Heart left ventricle (tissue), 16 donors: ENCODE results near the gene CLEC4A. TPM values are rescaled to one million over a fixed set of nuclear protein-coding genes. Genes with fewer than 3 reads are reported as not detected.
"Not testable (repeated sequence)": the region's sequence is repeated elsewhere in the genome, so short reads cannot be mapped to it uniquely, and the experiment has no call there.

ENCODE experiments used
- ATAC-seq, 4 donors: fragments of 200-7000 bp; cut with Tn5 transposase; one replicate each; pipeline ENCODE4 v1.9.1; 2020 to 2022; ENCODE audit warnings: moderate library complexity in 4 of 4, mild to moderate bottlenecking in 3 of 4, moderate number of reproducible peaks in 1 of 4
- DNase-seq, 5 donors: peaks; one replicate each; pipeline ENCODE4 v3.0.0-alpha.2; 2020
- H3K27ac ChIP-seq, 12 donors: fragments of 200-600 bp; sonication (generic) in 4 of 12; one replicate each; pipeline versions ENCODE4 v1.5.0 to v1.8.0; 2016 to 2022; ENCODE audit warnings: mild to moderate bottlenecking in 2 of 12
- H3K27me3 ChIP-seq, 9 donors: fragments of 200-600 bp; sonication (generic) in 2 of 9; one replicate each; pipeline versions ENCODE4 v1.5.1 to v1.8.0; 2016 to 2022; ENCODE audit warnings: mild to moderate bottlenecking in 3 of 9
- H3K36me3 ChIP-seq, 9 donors: fragments of 200-600 bp; sonication (generic) in 2 of 9; one replicate each; pipeline versions ENCODE4 v1.5.0 to v1.8.0; 2018 to 2022; ENCODE audit warnings: mild to moderate bottlenecking in 2 of 9
- H3K4me1 ChIP-seq, 12 donors: fragments of 200-600 bp; sonication (generic) in 4 of 12; one replicate each; pipeline versions ENCODE4 v1.5.0 to v1.8.0; 2016 to 2022; ENCODE audit warnings: mild to moderate bottlenecking in 3 of 12
- H3K4me3 ChIP-seq, 12 donors: fragments of 200-600 bp; sonication (generic) in 4 of 12; one replicate each; pipeline versions ENCODE4 v1.5.0 to v1.8.0; 2017 to 2022; ENCODE audit warnings: mild to moderate bottlenecking in 9 of 12, moderate library complexity in 4 of 12
- H3K9me3 ChIP-seq, 12 donors: fragments of 200-600 bp; sonication (generic) in 4 of 12; one replicate each; pipeline versions ENCODE4 v1.5.0 to v1.8.0; 2016 to 2022; ENCODE audit warnings: mild to moderate bottlenecking in 1 of 12
- POLR2A ChIP-seq, 2 donors: fragments of 450-650 bp; IDR thresholded peaks; one replicate each; pipeline ENCODE4 v1.6.1; 2017; ENCODE audit warnings: antibody characterized with exemption in 2 of 2, mild to moderate bottlenecking in 2 of 2, moderate library complexity in 2 of 2
- WGBS, 4 donors: extraction: QIAGEN DNeasy Blood & Tissue Kit in 2 of 4; methylation state at CpG; one replicate each; pipeline versions ENCODE4 v1.1.5 to v1.1.7; 2013 to 2018; 5-methylcytosine and 5-hydroxymethylcytosine counted together
- intact Hi-C, 10 donors: fragments of 100-400 bp; cut with DNase I; formaldehyde crosslinking; loops; one replicate each; pipeline versions ENCODE4 v1.11.1 to v1.14.2; 2022
- polyA plus RNA-seq, 2 donors: library from polyadenylated mRNA; stranded (reverse); fragments of 200-250 nt; gene quantifications; one replicate each; pipeline ENCODE4 v1.2.3, GENCODE V29; 2013
- total RNA-seq, 9 donors: library from RNA; depleted of rRNA in 2 of 9; stranded (reverse); fragments of >200 nt in 2 of 9; fragmentation: NEBNext Ultra II Directional in 3 of 9; extraction: Animal tissue kit (Norgen Biotek cat#: 25700) in 3 of 9; gene quantifications; one replicate each; pipeline versions ENCODE4 v1.1.0 to v1.2.4, GENCODE V29; 2016 to 2023
- TF ChIP-seq, protein P1 (sequence below), 12 donors: fragments of 200-600 bp; sonication (generic) in 4 of 12; IDR thresholded peaks; one replicate each; pipeline versions ENCODE4 v1.5.0 to v1.8.0; 2018 to 2022; ENCODE audit warnings: antibody characterized with exemption in 12 of 12, mild to moderate bottlenecking in 5 of 12
- donor health status: ischemic (EF 13 %, LVEDD 7.1; RV severe dilation, severe dysfunction).
- donor health status: healthy with polysubstance abuse.
- donor health status: DM: no; HTN: yes; CAD: no.
- donor health status: DM: no; HTN: no; CAD: no.
- donor health status: ischemic (EF 25% LVEDD 6.9; RV normal size, moderate dysfunction).
- donor health status: ischemic (EF 25% LVEDD 5.7; RV mildly dilated, moderate dysfunction).
- donor health status: healthy.
- donor health status: DM: yes; HTN: yes; CAD: no.
- donor health status: ischemic (EF 35%, LVEDD 5.7; RV mildly dilated, moderate dysfunction).
- donor health status: nonischemic (EF 11% LVEDD 7.7; RV severe dilation, severe dysfunction).
- donor health status: DM: yes; HTN: yes; CAD: no.
- donor health status: PGD.
- donor health status: ischemic (EF 29% LVEDD 5.4; RV normal size, mild dysfunction).
- donor health status: nonischemic (EF 23%, LVEDD 6.1; RV moderate dilation, normal function).

The CLEC4A gene
- total and polyA plus RNA-seq, 11 donors: 0.37 to 7.5 (median 0.58) TPM; not detected in 4

DNA sequence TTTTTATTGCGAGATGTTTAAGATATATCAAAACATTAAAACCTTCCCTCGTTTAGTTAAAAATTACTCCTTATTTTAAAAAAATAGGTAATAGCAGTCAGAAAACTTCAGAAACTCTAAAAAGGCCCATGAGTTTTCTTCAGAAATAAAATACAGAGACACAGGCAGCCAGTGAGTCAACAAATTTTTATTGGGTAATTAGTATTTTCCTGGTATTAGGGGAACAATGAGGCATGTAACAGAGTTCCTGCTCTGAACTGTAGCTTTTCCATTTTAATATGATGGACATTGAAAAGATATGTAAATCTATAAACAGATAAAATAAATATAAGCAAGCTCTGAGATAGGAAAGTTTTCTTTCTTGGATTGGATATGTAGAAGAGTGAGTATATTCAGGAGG is 33.0 kb downstream of the CLEC4A start:
- peaks cover 0 to 6% (median 0%) of the 10 kb centered on the region in 9 donors for H3K27me3 ChIP-seq
- no peak overlapping the region for H3K4me3 ChIP-seq
- H3K4me1 ChIP-seq: peaks cover 0 to 7% (median 0%) of the 10 kb centered on the region in 12 donors
- peak overlapping the region in 1 of 12 donors; percentile 84 for H3K27ac ChIP-seq
- intact Hi-C loops: no loop called here
- DNase-seq: no peak
- H3K9me3 ChIP-seq: no peaks in the 10 kb centered on the region
- TF ChIP-seq POLR2A (IDR thresholded peaks at IDR 0.05): no peak
- ATAC-seq: no peak
- 90 to 94% (median 92%) methylated on average over 2 of the region's 2 CpGs for WGBS, 4 donors
- H3K36me3 ChIP-seq: no peaks in the 10 kb centered on the region

DNA sequence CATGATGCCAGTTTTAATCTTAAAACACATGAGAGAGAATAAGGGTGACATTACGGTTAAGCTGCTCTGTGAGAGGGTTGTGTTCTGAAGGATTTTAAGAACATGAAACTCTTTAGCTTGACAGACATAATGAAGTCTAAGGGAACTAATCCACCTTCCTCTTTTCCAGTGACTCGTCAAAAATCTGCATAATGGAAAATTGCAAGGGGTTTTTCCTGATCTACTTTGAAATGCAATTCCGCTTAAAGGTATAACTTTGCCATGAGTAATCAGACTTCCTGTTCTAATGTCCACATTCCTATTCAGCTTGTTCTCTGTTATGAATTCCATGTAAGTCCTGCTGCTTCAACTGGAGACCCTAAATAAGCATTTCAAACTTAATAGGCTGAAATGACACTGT is 33.4 kb downstream of the CLEC4A start, which contains the start of gene ZNF705A:
Gene ZNF705A (plus strand): TSS at position 171 of the 400 bp plus-strand sequence. CDS start 15,611 bp downstream, outside the sequence.
- Histone ChIP-seq H3K27ac (peak within 1 kb of the TSS in 1 of 12 donors; percentile 84), H3K9me3 (no peaks in the 10 kb centered on the region), H3K36me3 (no peaks in the 10 kb centered on the region), H3K27me3 (peaks cover 0 to 6% (median 0%) of the 10 kb centered on the region in 9 donors), H3K4me3 (no peak within 1 kb of the TSS), H3K4me1 (peaks cover 0 to 7% (median 0%) of the 10 kb centered on the region in 12 donors)
- DNase-seq (no peak), ATAC-seq (no peak)
- TF ChIP-seq, protein P1, sequence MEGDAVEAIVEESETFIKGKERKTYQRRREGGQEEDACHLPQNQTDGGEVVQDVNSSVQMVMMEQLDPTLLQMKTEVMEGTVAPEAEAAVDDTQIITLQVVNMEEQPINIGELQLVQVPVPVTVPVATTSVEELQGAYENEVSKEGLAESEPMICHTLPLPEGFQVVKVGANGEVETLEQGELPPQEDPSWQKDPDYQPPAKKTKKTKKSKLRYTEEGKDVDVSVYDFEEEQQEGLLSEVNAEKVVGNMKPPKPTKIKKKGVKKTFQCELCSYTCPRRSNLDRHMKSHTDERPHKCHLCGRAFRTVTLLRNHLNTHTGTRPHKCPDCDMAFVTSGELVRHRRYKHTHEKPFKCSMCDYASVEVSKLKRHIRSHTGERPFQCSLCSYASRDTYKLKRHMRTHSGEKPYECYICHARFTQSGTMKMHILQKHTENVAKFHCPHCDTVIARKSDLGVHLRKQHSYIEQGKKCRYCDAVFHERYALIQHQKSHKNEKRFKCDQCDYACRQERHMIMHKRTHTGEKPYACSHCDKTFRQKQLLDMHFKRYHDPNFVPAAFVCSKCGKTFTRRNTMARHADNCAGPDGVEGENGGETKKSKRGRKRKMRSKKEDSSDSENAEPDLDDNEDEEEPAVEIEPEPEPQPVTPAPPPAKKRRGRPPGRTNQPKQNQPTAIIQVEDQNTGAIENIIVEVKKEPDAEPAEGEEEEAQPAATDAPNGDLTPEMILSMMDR (IDR thresholded peaks at IDR 0.05): no peak
- TF ChIP-seq POLR2A (IDR thresholded peaks at IDR 0.05): no peak
- 53 to 70% (median 64%) methylated on average over 3 of the region's 3 CpGs for WGBS, 4 donors
- intact Hi-C loops: no loop called here

DNA sequence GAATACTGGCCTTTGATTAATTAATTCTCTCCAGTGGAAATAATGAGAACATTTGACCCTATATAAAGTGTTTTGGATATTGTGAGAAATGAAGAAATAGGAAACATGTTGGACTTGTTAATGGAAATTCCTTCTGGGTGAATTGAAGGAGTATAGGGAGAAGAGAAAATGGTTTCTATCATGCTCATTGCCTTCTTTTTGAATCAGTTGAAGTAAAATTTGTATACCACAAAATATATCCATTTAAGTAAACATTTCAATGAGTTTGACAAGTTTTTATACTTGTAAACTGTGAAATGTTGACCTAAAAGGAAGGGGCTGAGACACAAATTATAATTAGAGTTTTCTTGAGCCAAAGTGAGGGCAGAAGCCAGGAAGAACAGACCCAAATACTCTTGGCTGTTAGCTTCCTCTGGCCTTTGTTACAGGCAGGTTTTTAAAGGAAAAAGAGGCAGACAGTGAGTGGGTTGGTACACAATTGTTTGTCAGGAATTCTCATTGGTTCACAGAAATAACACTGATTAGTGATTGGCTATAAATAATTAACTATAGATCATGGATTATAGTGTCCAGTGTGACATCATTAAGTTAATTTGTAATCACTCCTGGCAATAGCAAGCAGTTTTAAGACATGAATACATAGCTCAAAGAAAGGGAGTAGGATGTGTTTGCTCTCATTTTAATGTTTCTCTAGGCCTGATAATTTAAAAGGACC is 34.2 kb downstream of the CLEC4A start:
- intact Hi-C loops: no loop called here
- no peak for ATAC-seq
- H3K27ac ChIP-seq: peak overlapping the region in 1 of 12 donors; percentile 84
- TF ChIP-seq POLR2A (IDR thresholded peaks at IDR 0.05): no peak
- TF ChIP-seq, protein P1 (IDR thresholded peaks at IDR 0.05): no peak
- H3K36me3 ChIP-seq: no peaks in the 10 kb centered on the region
- no peak overlapping the region for H3K4me3 ChIP-seq
- H3K27me3 ChIP-seq: peaks cover 0 to 6% (median 0%) of the 10 kb centered on the region in 9 donors
- H3K9me3 ChIP-seq: no peaks in the 10 kb centered on the region
- DNase-seq: no peak
- H3K4me1 ChIP-seq: peaks cover 0 to 7% (median 0%) of the 10 kb centered on the region in 12 donors

DNA sequence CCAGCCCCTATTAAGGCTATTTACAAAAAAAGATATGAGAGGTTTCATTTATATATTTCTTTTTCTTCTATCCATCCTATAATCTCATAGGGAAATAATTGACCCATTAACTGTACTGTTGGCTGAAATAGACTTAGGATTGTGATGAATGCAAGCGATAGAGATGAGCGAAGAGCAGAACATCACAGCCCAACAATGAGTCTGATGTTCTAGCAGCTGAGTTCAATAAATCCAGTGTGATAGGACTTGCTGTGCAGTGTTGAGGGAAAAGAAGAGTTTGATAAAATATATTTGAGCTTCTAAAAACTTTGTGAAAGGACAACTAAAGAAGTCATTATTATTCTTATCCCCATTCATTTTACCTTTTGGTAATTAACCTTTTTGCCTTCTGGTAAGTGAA is 49.5 kb downstream of the CLEC4A start:
- H3K27me3 ChIP-seq, H3K4me1 ChIP-seq, ATAC-seq, DNase-seq, H3K4me3 ChIP-seq, H3K27ac ChIP-seq, H3K36me3 ChIP-seq, H3K9me3 ChIP-seq, intact Hi-C loops: not testable (repeated sequence)
- 94 to 100% (median 96%) methylated on average over 2 of the region's 2 CpGs for WGBS, 4 donors

DNA sequence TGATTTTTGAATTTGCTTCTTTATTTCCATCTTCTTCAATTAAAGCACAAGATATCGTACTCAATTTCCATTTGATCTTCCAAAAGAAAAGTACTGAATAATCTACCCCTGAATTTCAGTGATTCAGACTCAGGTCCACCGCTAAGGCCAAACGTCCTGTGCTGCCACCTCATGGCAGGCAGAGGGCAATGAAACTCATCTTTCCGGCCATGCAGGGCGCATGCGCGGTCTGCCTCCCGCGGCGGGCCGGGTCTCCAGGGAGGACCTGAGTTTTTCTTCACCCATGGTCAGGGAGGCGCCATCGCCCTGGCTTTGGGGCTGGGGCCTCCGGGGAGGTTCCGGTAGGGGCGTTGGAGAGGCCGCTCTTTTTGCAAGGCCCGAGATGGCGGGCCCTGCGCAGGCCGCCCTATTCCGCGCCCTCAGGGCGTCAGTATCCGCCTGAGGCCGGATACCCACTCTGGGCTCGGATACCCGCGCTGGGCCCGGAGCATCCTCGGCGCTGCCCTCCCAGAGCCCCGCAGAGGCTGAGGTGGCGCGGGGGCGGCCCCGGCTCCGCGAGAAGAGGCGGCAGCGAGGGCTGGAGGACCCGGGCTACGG is 56.7 kb downstream of the CLEC4A start:
- WGBS, 4 donors: 0 to 1% (median 1%) methylated on average over 18 to 41 of the region's 43 CpGs
- not testable (repeated sequence) for H3K36me3 ChIP-seq, ATAC-seq, H3K27me3 ChIP-seq, H3K4me1 ChIP-seq, H3K9me3 ChIP-seq
- Histone ChIP-seq H3K4me3 (peak overlapping the region; percentile 64 to 95 (median 84)), H3K27ac (peak overlapping the region in 11 of 12 donors; percentile 66 to 89 (median 81))
- intact Hi-C loops: loop anchor here in 3 of 10 donors (2.0 to 10.0 kb wide), 4 partner anchors 55 to 73 kb away; no protein-coding TSS in a partner anchor
- TF ChIP-seq POLR2A (IDR thresholded peaks at IDR 0.05): peak in 1 of 2 donors; percentile 40
- TF ChIP-seq, protein P1 (IDR thresholded peaks at IDR 0.05): peak; percentile 66 to 91 (median 76)
- peak; percentile 58 to 91 (median 82) for DNase-seq

DNA sequence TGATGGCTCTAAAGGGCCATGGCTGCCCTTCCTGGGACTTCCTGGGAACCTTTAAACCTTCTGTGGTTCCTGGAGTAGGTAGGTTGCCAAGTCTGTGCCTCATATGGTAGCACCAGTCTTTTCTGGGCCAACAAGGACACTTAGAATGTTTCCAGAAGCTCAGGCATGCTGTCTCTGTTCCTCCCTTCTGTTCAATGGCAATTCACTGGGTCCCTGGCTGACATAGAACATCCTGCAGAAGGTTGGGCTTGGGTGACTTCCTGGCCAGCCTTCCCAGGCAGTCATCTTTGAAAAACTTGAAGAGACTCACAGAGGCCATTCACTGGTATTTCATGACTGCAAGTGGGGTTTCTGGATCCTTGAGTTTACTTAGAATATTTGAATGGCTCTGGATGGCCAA is 57.9 kb downstream of the CLEC4A start:
- not testable (repeated sequence) for ATAC-seq, H3K4me1 ChIP-seq, H3K4me3 ChIP-seq, H3K27me3 ChIP-seq, H3K27ac ChIP-seq, H3K36me3 ChIP-seq, DNase-seq, H3K9me3 ChIP-seq
- intact Hi-C loops: loop anchor here in 3 of 10 donors (2.0 to 10.0 kb wide), 4 partner anchors 54 to 74 kb away; no protein-coding TSS in a partner anchor

DNA sequence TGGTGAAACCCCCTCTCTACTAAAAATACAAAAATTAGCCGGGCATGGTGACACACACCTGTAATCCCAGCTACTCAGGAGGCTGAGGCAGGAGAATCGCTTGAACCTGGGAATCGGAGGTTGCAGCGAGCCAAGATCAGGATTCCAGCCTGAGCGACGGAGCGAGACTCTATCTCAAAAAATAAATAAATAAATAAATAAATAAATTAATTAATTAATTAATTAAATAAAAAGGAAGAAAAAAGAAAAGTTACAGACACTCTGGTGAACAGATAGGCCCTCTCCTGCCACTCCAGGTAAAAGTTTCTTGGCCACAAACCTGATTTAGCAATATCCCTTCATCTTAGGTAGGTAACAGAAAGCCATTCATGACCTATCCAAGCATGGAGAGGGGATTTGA is 59.5 kb downstream of the CLEC4A start:
- not testable (repeated sequence) for H3K27me3 ChIP-seq, ATAC-seq, H3K27ac ChIP-seq, DNase-seq, H3K36me3 ChIP-seq, H3K4me1 ChIP-seq, H3K9me3 ChIP-seq, H3K4me3 ChIP-seq
- 97 to 98% (median 98%) methylated on average over 7 of the region's 7 CpGs for WGBS, 4 donors
- intact Hi-C loops: loop anchor here in 2 of 10 donors (5.0 to 10.0 kb wide), 3 partner anchors 52 to 76 kb away; no protein-coding TSS in a partner anchor
